ENCODE data around the gene CAVIN2. TPM values are rescaled to one million over a fixed set of nuclear protein-coding genes. Genes with fewer than 3 reads are reported as not detected.

CAVIN2 gene
- total RNA-seq, 1 experiment from 2014 or later: 0.07 TPM

- Histone ChIP-seq H3K4me3 (ENCODE audit: low read length) (no peak overlapping the region), H4K20me1 (ENCODE audit: low read length) (no peaks in the 10 kb centered on the region), H3K27me3 (ENCODE audit: low read length) (no peaks in the 10 kb centered on the region), H3K9me2 (replicated peaks; ENCODE audit: low read length) (no peaks in the 10 kb centered on the region), H3K79me2 (ENCODE audit: low read length) (no peaks in the 10 kb centered on the region), H3K27ac (ENCODE audit: low read length) (no peak overlapping the region), H3K36me3 (ENCODE audit: low read depth, low read length) (no peaks in the 10 kb centered on the region), H2AFZ (ENCODE audit: low read length) (no peak overlapping the region), H3K9ac (ENCODE audit: low read length) (no peak overlapping the region), H3K4me2 (ENCODE audit: low read length) (no peak overlapping the region), H3K9me3 (ENCODE audit: low read length) (0 out of 2 replicates have a peak, but pooled peaks cover 6% of the 10 kb centered on the region), H3K4me1 (ENCODE audit: insufficient read depth, low read length) (peaks cover 29% of the 10 kb centered on the region), H3F3A (ENCODE audit: low read length, unreplicated experiment) (no peaks in the 10 kb centered on the region)
- no TSS peak for BruUV-seq (replicated peaks)
- ChIA-PET CTCF (no interaction called here), POLR2A (ENCODE audit: unreplicated experiment) (no interaction called here)
- TF ChIP-seq CTCF (conservative IDR thresholded peaks at IDR 0.05; ENCODE audit: low read depth, low read length) (no peak), EZH2phosphoT487 (IDR thresholded peaks at IDR 0.05; ENCODE audit: borderline replicate concordance, low read length) (no peak), EZH2 (IDR thresholded peaks at IDR 0.05; ENCODE audit: low read length, unreplicated experiment) (no peak)
- intact Hi-C loops (cut with micrococcal nuclease): no loop called here
- ATAC-seq (no peak), DNase-seq (no peak)
Measured at GRCh38 chr2:191891656-191892055, 44.8 kb upstream of the CAVIN2 start.

- H3K4me2 ChIP-seq (ENCODE audit: low read length): no peak overlapping the region
- CTCF ChIA-PET: no interaction called here
Measured at GRCh38 chr2:191889931-191890330, 43.0 kb upstream of the CAVIN2 start.

More at GRCh38 chr2:191889931-191890330, 43.0 kb upstream of the CAVIN2 start:
- intact Hi-C loops (cut with micrococcal nuclease): no loop called here
- Histone ChIP-seq H3K9me3 (ENCODE audit: low read length) (0 out of 2 replicates have a peak, but pooled peaks cover 6% of the 10 kb centered on the region), H3K9ac (ENCODE audit: low read length) (no peak overlapping the region), H3K4me1 (ENCODE audit: insufficient read depth, low read length) (peaks cover 17% of the 10 kb centered on the region), H3K27me3 (ENCODE audit: low read length) (no peaks in the 10 kb centered on the region), H3K27ac (ENCODE audit: low read length) (no peak overlapping the region), H3K79me2 (ENCODE audit: low read length) (no peaks in the 10 kb centered on the region), H2AFZ (ENCODE audit: low read length) (no peak overlapping the region), H3F3A (ENCODE audit: low read length, unreplicated experiment) (no peaks in the 10 kb centered on the region), H3K36me3 (ENCODE audit: low read depth, low read length) (no peaks in the 10 kb centered on the region), H4K20me1 (ENCODE audit: low read length) (no peaks in the 10 kb centered on the region), H3K9me2 (replicated peaks; ENCODE audit: low read length) (no peaks in the 10 kb centered on the region), H3K4me3 (ENCODE audit: low read length) (no peak overlapping the region)
- ATAC-seq (no peak), DNase-seq (no peak)
- BruUV-seq (replicated peaks): no TSS peak
- POLR2A ChIA-PET (ENCODE audit: unreplicated experiment): no interaction called here
- TF ChIP-seq EZH2phosphoT487 (IDR thresholded peaks at IDR 0.05; ENCODE audit: borderline replicate concordance, low read length) (no peak), CTCF (conservative IDR thresholded peaks at IDR 0.05; ENCODE audit: low read depth, low read length) (no peak), EZH2 (IDR thresholded peaks at IDR 0.05; ENCODE audit: low read length, unreplicated experiment) (no peak)
